Small intestine (tissue), 7 donors: ENCODE results near the gene NINJ2. TPM values are rescaled to one million over a fixed set of nuclear protein-coding genes. Genes with fewer than 3 reads are reported as not detected.

Source experiments
- DNase-seq, 2 donors: peaks; one replicate each; pipeline versions ENCODE4 v3.0.0 to v3.0.0-alpha.2; 2013
- FAIRE-seq: peaks from 2 replicates; lab custom pipeline; 2012; peaks lifted over from hg19 to GRCh38; lab: Jason Lieb, UNC
- H3K27ac ChIP-seq, 3 donors: one replicate each; pipeline ENCODE4 v1.5.1; 2013; ENCODE audit warnings: low read length in 2 of 3, mild to moderate bottlenecking in 2 of 3, control low read depth in 1 of 3, inconsistent platforms in 1 of 3, low read depth in 1 of 3, moderate library complexity in 1 of 3
- H3K27me3 ChIP-seq, 3 donors: one replicate each; pipeline ENCODE4 v1.6.1; 2013; ENCODE audit warnings: low read length in 3 of 3, inconsistent platforms in 1 of 3; ENCODE audit not compliant: control insufficient read depth in 3 of 3, insufficient read depth in 3 of 3
- H3K36me3 ChIP-seq, 3 donors: one replicate each; pipeline ENCODE4 v1.6.1; 2013; ENCODE audit warnings: low read length in 3 of 3, inconsistent platforms in 1 of 3, low read depth in 1 of 3, mild to moderate bottlenecking in 1 of 3, moderate library complexity in 1 of 3; ENCODE audit not compliant: control insufficient read depth in 3 of 3, insufficient read depth in 2 of 3
- H3K4me1 ChIP-seq, 3 donors: one replicate each; pipeline ENCODE4 v1.6.1; 2013; ENCODE audit warnings: low read length in 2 of 3, inconsistent platforms in 1 of 3, low read depth in 1 of 3, mild to moderate bottlenecking in 1 of 3, moderate library complexity in 1 of 3; ENCODE audit not compliant: control insufficient read depth in 3 of 3, insufficient read depth in 2 of 3
- H3K4me3 ChIP-seq, 3 donors: one replicate each; pipeline ENCODE4 v1.5.1; 2013; ENCODE audit warnings: low read length in 3 of 3, control low read depth in 1 of 3, inconsistent platforms in 1 of 3, low read depth in 1 of 3, mild to moderate bottlenecking in 1 of 3, moderate library complexity in 1 of 3
- H3K9me3 ChIP-seq, 2 donors: one replicate each; pipeline ENCODE4 v1.6.1; 2013; ENCODE audit warnings: low read depth in 1 of 2, low read length in 1 of 2; ENCODE audit not compliant: control insufficient read depth in 2 of 2, insufficient read depth in 1 of 2
- WGBS, 3 donors: extraction: QIAGEN DNeasy Blood & Tissue Kit; methylation state at CpG; one replicate each; pipeline ENCODE4 v1.1.7; 2013; 5-methylcytosine and 5-hydroxymethylcytosine counted together
- polyA plus RNA-seq, 4 donors: library from polyadenylated mRNA; stranded (reverse) in 3 of 4; unstranded in 1 of 4; fragments of 200-250 nt in 3 of 4; fragments of 120-200 nt in 1 of 4; gene quantifications; one replicate each; pipeline versions ENCODE4 v1.2.1 to v1.2.3, GENCODE V29; 2013
- donor health status: healthy with polysubstance abuse.
- donor health status: control.
- donor health status: control.
- donor health status: Bipolar disorder and iron deficiency.
- donor health status: healthy.

NINJ2 gene
- polyA plus RNA-seq, 4 donors: 0.67 to 8.1 (median 3.8) TPM

GRCh38 chr12:587132-588023 is 75.9 kb downstream of the NINJ2 start:
- DNase-seq (no peak), FAIRE-seq (no peak)
- no peaks in the 10 kb centered on the region for H3K36me3 ChIP-seq
- H3K4me3 ChIP-seq: no peak overlapping the region
- peaks cover 0 to 14% (median 5%) of the 10 kb centered on the region in 3 donors for H3K4me1 ChIP-seq
- H3K27ac ChIP-seq: no peak overlapping the region
- 84 to 91% (median 88%) methylated on average over 18 of the region's 18 CpGs for WGBS, 3 donors
- H3K27me3 ChIP-seq: no peaks in the 10 kb centered on the region
- H3K9me3 ChIP-seq: no peaks in the 10 kb centered on the region

- no peak overlapping the region for H3K4me3 ChIP-seq
- H3K4me1 ChIP-seq: peaks cover 0 to 8% (median under 1%) of the 10 kb centered on the region in 3 donors
- H3K27ac ChIP-seq: no peak overlapping the region
- DNase-seq (no peak), FAIRE-seq (no peak)
- H3K9me3 ChIP-seq: no peaks in the 10 kb centered on the region
- no peaks in the 10 kb centered on the region for H3K36me3 ChIP-seq
- 90 to 91% (median 90%) methylated on average over 16 of the region's 16 CpGs for WGBS, 3 donors
- no peaks in the 10 kb centered on the region for H3K27me3 ChIP-seq
These were observed 76.8 kb downstream of the NINJ2 start for GRCh38 chr12:586318-587071.

DNA sequence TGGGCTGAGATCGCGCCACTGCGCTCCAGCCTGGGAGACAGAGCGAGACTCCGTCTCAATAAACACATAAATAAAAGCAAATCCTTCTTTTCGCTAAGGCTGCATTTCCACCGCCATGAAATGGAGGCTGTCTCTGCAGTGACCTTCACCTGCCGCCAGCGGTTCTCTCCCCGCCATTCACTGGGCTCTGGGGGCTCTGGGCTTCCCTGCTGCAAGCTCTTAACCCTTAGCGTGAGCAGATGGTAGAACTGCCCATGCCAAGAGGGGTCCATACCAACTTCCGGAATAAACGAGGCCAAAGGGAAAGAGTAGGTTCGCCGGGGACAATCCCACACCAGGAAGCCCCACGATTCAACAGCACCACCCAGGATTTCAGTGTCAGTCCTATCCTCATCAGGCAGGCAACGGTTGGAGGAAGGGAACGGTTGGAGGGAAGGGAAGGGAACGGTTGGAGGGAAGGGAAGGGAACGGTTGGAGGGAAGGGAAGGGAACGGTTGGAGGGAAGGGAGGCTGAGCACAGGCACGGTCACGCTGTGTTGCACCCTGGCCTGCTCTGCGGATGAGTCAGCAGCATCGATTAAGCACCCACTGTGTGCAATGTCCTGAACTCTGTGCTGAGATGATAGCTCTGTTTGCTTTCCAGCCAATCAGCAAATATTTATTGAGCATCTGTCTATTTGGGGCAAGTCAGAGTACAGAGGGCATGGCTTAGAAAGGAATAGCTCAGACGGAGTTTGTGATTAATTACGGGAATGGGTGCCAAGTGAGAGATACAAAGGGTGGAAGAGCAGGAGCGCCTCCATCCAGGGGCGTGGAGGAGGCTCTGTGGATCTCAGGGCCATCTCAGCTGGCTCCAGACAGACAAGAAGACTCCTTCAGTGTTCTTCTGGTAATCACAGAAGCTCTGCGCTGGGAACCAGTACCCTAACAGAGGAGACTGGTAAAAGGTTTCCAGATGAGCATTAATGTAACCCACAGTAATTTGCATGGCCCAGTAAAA is 77.9 kb downstream of the NINJ2 start:
- DNase-seq: peak in 1 of 2 donors; percentile 82
- WGBS, 3 donors: 51 to 78% (median 61%) methylated on average over 30 of the region's 30 CpGs
- Histone ChIP-seq H3K4me3 (no peak overlapping the region), H3K36me3 (no peaks in the 10 kb centered on the region), H3K27me3 (no peaks in the 10 kb centered on the region), H3K4me1 (peaks cover 0 to 7% (median 0%) of the 10 kb centered on the region in 3 donors), H3K27ac (no peak overlapping the region), H3K9me3 (no peaks in the 10 kb centered on the region)
- FAIRE-seq: no peak

GRCh38 chr12:583251-583869 is 79.9 kb downstream of the NINJ2 start:
- WGBS, 3 donors: 38 to 66% (median 62%) methylated on average over 13 of the region's 13 CpGs
- Histone ChIP-seq H3K9me3 (no peaks in the 10 kb centered on the region), H3K4me3 (no peak overlapping the region), H3K4me1 (peaks cover 0 to 7% (median 0%) of the 10 kb centered on the region in 3 donors), H3K27ac (no peak overlapping the region), H3K27me3 (no peaks in the 10 kb centered on the region), H3K36me3 (no peaks in the 10 kb centered on the region)
- DNase-seq (peak; percentile 55 to 56), FAIRE-seq (no peak)

DNA sequence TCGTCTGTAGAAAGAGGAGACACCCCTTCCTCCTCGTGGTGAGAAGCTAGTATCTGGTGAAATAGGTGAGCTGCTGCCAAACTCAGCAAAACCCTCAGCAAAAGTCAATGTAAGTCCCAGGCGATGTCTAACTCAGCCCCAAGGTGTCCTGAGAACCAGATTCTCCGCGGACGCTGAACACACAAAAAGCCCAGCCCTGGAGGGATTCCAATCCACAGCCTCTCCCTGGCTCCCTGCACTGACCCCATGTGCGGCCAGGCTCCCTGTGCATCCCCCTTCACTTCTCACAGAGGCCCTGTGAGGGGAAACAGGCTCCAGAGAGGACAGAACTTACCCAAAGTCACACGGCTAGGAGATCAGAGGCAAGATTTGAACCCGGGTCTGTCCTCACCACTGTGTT is 81.5 kb downstream of the NINJ2 start:
- no peak overlapping the region for H3K27ac ChIP-seq
- no peak overlapping the region for H3K4me3 ChIP-seq
- no peaks in the 10 kb centered on the region for H3K9me3 ChIP-seq
- FAIRE-seq: no peak
- no peak for DNase-seq
- H3K27me3 ChIP-seq: no peaks in the 10 kb centered on the region
- no peaks in the 10 kb centered on the region for H3K36me3 ChIP-seq
- WGBS, 3 donors: 88 to 93% (median 91%) methylated on average over 9 of the region's 9 CpGs
- peaks cover 0 to 7% (median 0%) of the 10 kb centered on the region in 3 donors for H3K4me1 ChIP-seq

DNA sequence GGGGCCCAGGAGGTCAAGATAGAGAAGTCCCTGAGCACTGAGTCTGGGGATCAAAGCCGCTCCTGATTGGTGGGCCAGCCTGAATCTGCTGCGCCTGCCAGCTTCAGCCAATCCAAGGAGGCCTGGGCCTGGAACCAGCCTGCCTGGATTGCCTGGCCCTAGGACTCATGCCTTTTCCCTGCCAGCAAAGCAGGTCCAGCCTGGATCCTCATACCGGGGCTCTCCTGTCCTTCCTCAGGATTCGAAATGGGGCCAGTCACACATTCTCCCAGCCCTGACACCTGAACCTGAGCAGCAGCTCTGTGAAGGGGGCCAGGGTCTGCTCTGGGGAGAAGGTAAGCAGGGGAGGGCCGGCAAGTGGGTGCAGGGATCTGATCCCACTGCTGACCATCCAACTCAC is 81.9 kb downstream of the NINJ2 start:
- Histone ChIP-seq H3K9me3 (no peaks in the 10 kb centered on the region), H3K27ac (no peak overlapping the region), H3K27me3 (no peaks in the 10 kb centered on the region), H3K4me3 (no peak overlapping the region), H3K4me1 (peaks cover 0 to 10% (median 0%) of the 10 kb centered on the region in 3 donors), H3K36me3 (no peaks in the 10 kb centered on the region)
- no peak for DNase-seq
- 97 to 100% (median 97%) methylated on average over 5 of the region's 5 CpGs for WGBS, 3 donors
- no peak for FAIRE-seq

- Histone ChIP-seq H3K36me3 (no peaks in the 10 kb centered on the region), H3K27ac (no peak overlapping the region), H3K4me1 (peaks cover 0 to 14% (median 0%) of the 10 kb centered on the region in 3 donors), H3K4me3 (no peak overlapping the region), H3K9me3 (no peaks in the 10 kb centered on the region), H3K27me3 (no peaks in the 10 kb centered on the region)
- DNase-seq (no peak), FAIRE-seq (no peak)
- 94 to 97% (median 96%) methylated on average over 4 of the region's 4 CpGs for WGBS, 3 donors
These were observed 82.4 kb downstream of the NINJ2 start for GRCh38 chr12:580813-581212.
